ENCODE data around the gene MRPL14. TPM values are rescaled to one million over a fixed set of nuclear protein-coding genes. Genes with fewer than 3 reads are reported as not detected.
A peak's percentile ranks its signal among the peaks of the same experiment; 100 is the strongest.

MRPL14 gene
- total RNA-seq, 1 donor from 2014 or later = 46.9 TPM

DNA sequence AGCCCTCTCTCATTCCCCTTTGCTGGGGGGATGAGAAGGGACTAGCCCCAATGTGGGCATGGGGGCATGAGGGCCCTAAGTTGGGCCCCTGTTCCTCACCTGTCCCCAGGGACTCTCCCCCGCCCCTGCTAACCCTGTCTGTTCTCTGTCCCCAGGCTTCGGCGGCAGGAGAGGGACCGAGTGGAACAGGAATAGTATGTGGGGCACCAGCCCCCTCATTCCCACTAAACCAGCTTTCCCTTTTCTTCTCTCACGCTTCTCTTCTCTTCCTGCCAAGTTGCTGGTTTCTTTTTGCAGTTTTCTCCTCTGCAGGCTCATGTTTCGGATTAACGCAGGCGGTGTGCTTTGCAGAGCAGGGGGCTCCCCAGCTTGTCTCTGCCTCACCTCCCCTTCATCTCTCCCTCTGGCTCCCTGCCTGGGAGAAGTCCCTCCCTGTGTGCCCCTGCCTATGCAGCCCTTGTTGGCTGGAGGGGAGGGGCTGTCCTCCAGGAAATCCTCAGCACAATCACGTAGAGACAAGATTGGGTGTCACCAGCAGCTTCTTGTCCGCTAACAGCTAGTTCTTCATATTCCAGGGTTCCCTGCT lies 8.0 kb upstream of the MRPL14 start:
- no peak for DNase-seq (ENCODE audit: low spot score in 2 of 2, unreplicated experiment in 2 of 2)
- Mint-ChIP-seq H3K27ac (peak overlapping the region; percentile 91), H3K36me3 (peaks cover 9% of the 10 kb centered on the region), H3K9me3 (no peaks in the 10 kb centered on the region), H3K4me3 (peak overlapping the region; percentile 52), H3K4me1 (peaks cover 31% of the 10 kb centered on the region), H3K27me3 (ENCODE audit: low read depth) (no peaks in the 10 kb centered on the region)
- TF ChIP-seq, protein P1, sequence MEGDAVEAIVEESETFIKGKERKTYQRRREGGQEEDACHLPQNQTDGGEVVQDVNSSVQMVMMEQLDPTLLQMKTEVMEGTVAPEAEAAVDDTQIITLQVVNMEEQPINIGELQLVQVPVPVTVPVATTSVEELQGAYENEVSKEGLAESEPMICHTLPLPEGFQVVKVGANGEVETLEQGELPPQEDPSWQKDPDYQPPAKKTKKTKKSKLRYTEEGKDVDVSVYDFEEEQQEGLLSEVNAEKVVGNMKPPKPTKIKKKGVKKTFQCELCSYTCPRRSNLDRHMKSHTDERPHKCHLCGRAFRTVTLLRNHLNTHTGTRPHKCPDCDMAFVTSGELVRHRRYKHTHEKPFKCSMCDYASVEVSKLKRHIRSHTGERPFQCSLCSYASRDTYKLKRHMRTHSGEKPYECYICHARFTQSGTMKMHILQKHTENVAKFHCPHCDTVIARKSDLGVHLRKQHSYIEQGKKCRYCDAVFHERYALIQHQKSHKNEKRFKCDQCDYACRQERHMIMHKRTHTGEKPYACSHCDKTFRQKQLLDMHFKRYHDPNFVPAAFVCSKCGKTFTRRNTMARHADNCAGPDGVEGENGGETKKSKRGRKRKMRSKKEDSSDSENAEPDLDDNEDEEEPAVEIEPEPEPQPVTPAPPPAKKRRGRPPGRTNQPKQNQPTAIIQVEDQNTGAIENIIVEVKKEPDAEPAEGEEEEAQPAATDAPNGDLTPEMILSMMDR (IDR thresholded peaks at IDR 0.05; ENCODE audit: unreplicated experiment) = no peak

DNA sequence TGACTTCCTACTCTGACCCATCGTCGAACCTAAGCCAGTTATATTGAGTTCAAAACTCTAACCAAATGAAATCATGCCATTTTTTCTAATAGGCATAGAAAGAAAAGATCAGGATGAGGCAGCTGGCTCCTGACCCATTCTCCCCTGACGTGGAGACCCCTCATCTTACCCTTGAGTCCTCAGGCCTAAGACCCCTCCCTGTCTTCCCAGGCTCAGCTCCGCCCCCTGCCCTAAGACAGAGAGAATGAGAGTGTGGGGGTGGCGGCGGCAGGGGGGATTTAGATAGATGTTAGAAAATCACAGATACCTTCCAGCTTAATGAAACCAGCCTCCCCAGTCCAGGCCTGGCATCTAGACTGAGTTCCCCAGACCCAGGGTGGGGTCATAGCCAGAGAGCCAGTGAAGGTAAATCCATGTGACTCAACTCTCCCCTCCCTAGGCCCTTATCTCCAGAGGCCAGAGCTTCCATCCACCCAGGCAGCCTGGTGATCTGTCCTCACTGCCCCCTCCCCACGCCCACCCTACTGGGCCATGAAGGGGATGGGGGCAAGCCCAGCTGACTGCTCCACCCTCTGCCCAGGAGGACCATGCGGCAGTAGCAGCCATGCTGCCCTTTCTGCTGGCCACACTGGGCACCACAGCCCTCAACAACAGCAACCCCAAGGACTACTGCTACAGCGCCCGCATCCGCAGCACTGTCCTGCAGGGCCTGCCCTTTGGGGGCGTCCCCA lies 6.9 kb upstream of the MRPL14 start:
- Mint-ChIP-seq H3K27ac (peak overlapping the region; percentile 91), H3K36me3 (peaks cover 7% of the 10 kb centered on the region), H3K9me3 (no peaks in the 10 kb centered on the region), H3K27me3 (ENCODE audit: low read depth) (no peaks in the 10 kb centered on the region), H3K4me3 (no peak overlapping the region), H3K4me1 (peaks cover 33% of the 10 kb centered on the region)
- TF ChIP-seq, protein P1 (IDR thresholded peaks at IDR 0.05; ENCODE audit: unreplicated experiment) = no peak
- no peak for DNase-seq (ENCODE audit: low spot score in 2 of 2, unreplicated experiment in 2 of 2)

DNA sequence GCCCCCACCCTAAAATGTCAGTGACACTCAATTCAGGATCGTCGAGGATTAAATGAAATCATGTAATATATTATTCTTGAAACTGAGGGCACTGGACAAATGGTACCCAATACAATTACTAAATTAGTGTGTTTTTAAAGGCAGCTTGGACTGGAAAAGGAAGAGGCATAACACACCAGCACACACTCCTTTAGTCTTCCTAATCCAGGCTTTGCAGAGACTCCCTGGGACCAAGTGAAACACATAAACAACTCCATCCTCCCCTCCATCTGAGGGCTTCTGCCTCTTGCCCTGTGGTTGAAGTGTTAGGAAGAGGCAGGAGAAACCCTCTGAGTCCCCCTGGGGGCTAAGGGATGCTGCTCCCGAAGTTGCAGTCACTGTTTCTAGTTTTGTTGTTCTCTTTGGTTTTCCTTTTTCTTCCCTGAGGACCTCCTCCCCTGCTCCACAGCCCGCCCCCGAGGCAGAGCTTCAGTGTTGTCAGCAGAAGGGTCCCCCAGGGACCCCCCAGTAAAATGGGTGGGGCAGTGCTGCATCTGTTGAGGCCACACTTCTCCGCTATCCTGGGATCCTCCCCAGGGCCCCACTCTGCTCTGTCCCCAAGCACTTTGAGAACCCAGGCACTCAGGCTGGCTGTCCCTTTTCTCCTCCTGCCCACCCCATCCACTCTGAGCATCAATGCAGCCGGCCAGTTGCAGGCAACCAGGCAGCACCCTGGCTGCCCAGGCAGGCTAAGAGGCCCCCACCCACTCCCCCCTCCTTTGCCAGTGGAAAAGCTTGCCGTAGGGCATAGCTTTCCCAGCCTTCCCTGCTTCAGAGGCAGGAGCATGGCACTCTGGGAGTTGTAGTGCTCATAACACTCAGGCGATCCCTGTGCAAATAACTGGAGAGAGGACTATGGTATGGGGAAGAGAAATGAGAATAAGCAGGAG lies 6.0 kb upstream of the MRPL14 start:
- DNase-seq (ENCODE audit: low spot score in 2 of 2, unreplicated experiment in 2 of 2) = no peak

DNA sequence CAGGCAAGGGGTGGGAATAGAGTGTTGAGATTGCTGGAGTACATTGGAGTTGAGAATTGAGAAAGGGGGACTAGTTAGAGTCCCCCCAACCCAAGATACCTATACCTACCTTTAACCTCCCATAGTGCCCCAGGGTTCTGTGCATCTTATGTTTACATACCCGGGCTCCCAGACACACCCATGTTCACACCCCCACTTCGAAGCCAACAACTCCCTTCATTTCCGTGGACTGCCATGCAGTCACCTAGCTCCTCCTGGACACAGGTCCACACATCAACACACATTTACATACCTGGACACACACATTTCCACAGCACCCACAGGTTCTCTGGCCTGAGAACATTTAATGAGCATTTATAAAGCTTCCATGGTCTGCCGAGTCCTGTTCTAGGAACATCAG lies 5.2 kb upstream of the MRPL14 start:
- Mint-ChIP-seq H3K4me3 (no peak overlapping the region), H3K27me3 (ENCODE audit: low read depth) (no peaks in the 10 kb centered on the region), H3K27ac (no peak overlapping the region), H3K9me3 (no peaks in the 10 kb centered on the region), H3K4me1 (peaks cover 35% of the 10 kb centered on the region), H3K36me3 (peaks cover 4% of the 10 kb centered on the region)
- DNase-seq (ENCODE audit: low spot score in 2 of 2, unreplicated experiment in 2 of 2) = no peak
- TF ChIP-seq, protein P1 (IDR thresholded peaks at IDR 0.05; ENCODE audit: unreplicated experiment) = no peak

More for the DNA sequence above, 6.0 kb upstream of the MRPL14 start:
- Mint-ChIP-seq H3K4me1 (peaks cover 34% of the 10 kb centered on the region), H3K4me3 (peak overlapping the region; percentile 23), H3K36me3 (peaks cover 4% of the 10 kb centered on the region), H3K9me3 (no peaks in the 10 kb centered on the region), H3K27ac (peak overlapping the region; percentile 87), H3K27me3 (ENCODE audit: low read depth) (no peaks in the 10 kb centered on the region)
- TF ChIP-seq, protein P1 (IDR thresholded peaks at IDR 0.05; ENCODE audit: unreplicated experiment) = no peak

DNA sequence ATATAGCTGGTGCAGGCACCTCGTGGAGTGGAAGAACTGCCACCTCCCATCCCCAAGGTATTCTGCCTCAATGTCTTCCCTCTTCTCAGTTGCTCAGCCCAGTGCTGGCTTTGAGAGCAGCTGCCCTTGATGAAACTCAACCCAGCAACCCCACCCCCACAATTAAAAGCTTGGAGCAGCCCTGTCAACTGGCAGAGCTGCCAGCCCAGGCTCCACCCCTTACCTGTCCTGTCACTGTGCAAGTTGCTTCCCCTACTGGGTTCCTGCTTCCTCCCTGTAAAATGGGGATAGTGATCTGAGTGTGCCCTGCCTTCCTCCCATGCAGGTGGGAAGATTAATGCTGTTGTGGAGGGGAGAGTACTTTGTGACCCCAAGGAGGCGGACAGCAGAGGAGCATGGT lies 4.6 kb upstream of the MRPL14 start:
- Mint-ChIP-seq H3K36me3 (peaks cover under 1% of the 10 kb centered on the region), H3K9me3 (no peaks in the 10 kb centered on the region), H3K4me1 (peaks cover 35% of the 10 kb centered on the region), H3K27me3 (ENCODE audit: low read depth) (no peaks in the 10 kb centered on the region), H3K27ac (no peak overlapping the region), H3K4me3 (no peak overlapping the region)
- DNase-seq (ENCODE audit: low spot score in 2 of 2, unreplicated experiment in 2 of 2) = no peak
- TF ChIP-seq, protein P1 (IDR thresholded peaks at IDR 0.05; ENCODE audit: unreplicated experiment) = no peak

Measured in mesothelial cell of epicardium (in vitro differentiated cells).